GM12873 (cell line): ENCODE data around the gene ZMYND15.

Source experiments
- CTCF ChIP-seq: IDR thresholded peaks from 2 replicates; pipeline ENCODE4 v1.5.1; 2012; ENCODE audit warnings: low read depth, mild to moderate bottlenecking, moderate library complexity, low read length, control low read depth; ENCODE audit not compliant: insufficient read depth; ENCODE audit errors: missing control alignments

ZMYND15 gene

GRCh38 chr17:4712526-4712925 lies 27.1 kb upstream of the ZMYND15 start:
- TF ChIP-seq CTCF = no peak

- TF ChIP-seq CTCF = no peak
These were observed 24.4 kb upstream of the ZMYND15 start for GRCh38 chr17:4715063-4715744.

GRCh38 chr17:4716081-4716480 lies 23.6 kb upstream of the ZMYND15 start:
- TF ChIP-seq CTCF = no peak

GRCh38 chr17:4717791-4718190 lies 21.8 kb upstream of the ZMYND15 start:
- TF ChIP-seq CTCF = no peak

GRCh38 chr17:4718276-4718675 lies 21.4 kb upstream of the ZMYND15 start:
- no peak for TF ChIP-seq CTCF

GRCh38 chr17:4719146-4719545 lies 20.5 kb upstream of the ZMYND15 start:
- TF ChIP-seq CTCF = no peak

GRCh38 chr17:4719684-4720221 lies 19.9 kb upstream of the ZMYND15 start:
- TF ChIP-seq CTCF = no peak
